Liver (tissue), 9 donors: ENCODE results near the gene SNCA. TPM values are rescaled to one million over a fixed set of nuclear protein-coding genes. Genes with fewer than 3 reads are reported as not detected.

Experiments used
- DNase-seq: peaks from one replicate; pipeline ENCODE4 v3.0.0-alpha.2; 2017; ENCODE audit warnings: low spot score
- H3K27ac ChIP-seq, 2 donors: one replicate each; pipeline ENCODE4 v1.7.0; 2013; ENCODE audit warnings: inconsistent platforms in 2 of 2, low read length in 2 of 2, control low read depth in 1 of 2, low read depth in 1 of 2, mild to moderate bottlenecking in 1 of 2
- H3K27me3 ChIP-seq, 4 donors: one replicate each; pipeline versions ENCODE4 v1.6.1 to v1.7.0; 2013; ENCODE audit warnings: low read length in 3 of 4, inconsistent platforms in 1 of 4, mild to moderate bottlenecking in 1 of 4, moderate library complexity in 1 of 4; ENCODE audit not compliant: control insufficient read depth in 4 of 4, insufficient read depth in 4 of 4
- H3K36me3 ChIP-seq, 4 donors: one replicate each; pipeline versions ENCODE4 v1.6.1 to v1.7.0; 2013; ENCODE audit warnings: low read length in 3 of 4, mild to moderate bottlenecking in 3 of 4, low read depth in 1 of 4, moderate library complexity in 1 of 4; ENCODE audit not compliant: control insufficient read depth in 4 of 4, insufficient read depth in 3 of 4
- H3K4me1 ChIP-seq, 4 donors: one replicate each; pipeline versions ENCODE4 v1.6.1 to v1.7.0; 2013; ENCODE audit warnings: low read length in 3 of 4, mild to moderate bottlenecking in 3 of 4, moderate library complexity in 1 of 4; ENCODE audit not compliant: control insufficient read depth in 4 of 4, insufficient read depth in 4 of 4
- H3K4me3 ChIP-seq, 3 donors: one replicate each; pipeline versions ENCODE4 v1.6.1 to v1.7.0; 2013; ENCODE audit warnings: low read length in 3 of 3, control low read depth in 1 of 3, low read depth in 1 of 3, mild to moderate bottlenecking in 1 of 3
- H3K9ac ChIP-seq, 2 donors: one replicate each; pipeline ENCODE4 v1.7.0; 2013; ENCODE audit warnings: low read length in 2 of 2, mild to moderate bottlenecking in 2 of 2, moderate library complexity in 2 of 2, control low read depth in 1 of 2, low read depth in 1 of 2
- H3K9me3 ChIP-seq, 4 donors: one replicate each; pipeline versions ENCODE4 v1.6.1 to v1.7.0; 2013; ENCODE audit warnings: low read length in 3 of 4; ENCODE audit not compliant: control insufficient read depth in 4 of 4
- EGR1 ChIP-seq, 2 donors: IDR thresholded peaks; 2 replicates each; pipeline ENCODE4 v1.6.1; 2016 to 2018; ENCODE audit warnings: antibody characterized with exemption in 2 of 2, low read depth in 2 of 2
- FOXA1 ChIP-seq: IDR thresholded peaks from 2 replicates; pipeline ENCODE4 v1.6.1; 2016; ENCODE audit warnings: antibody characterized with exemption
- FOXA2 ChIP-seq: IDR thresholded peaks from 2 replicates; pipeline ENCODE4 v1.6.1; 2016; ENCODE audit warnings: antibody characterized with exemption
- GABPA ChIP-seq, 2 donors: IDR thresholded peaks in 1 of 2; conservative IDR thresholded peaks in 1 of 2; 2 replicates each; pipeline ENCODE4 v1.6.1; 2016; ENCODE audit warnings: antibody characterized with exemption in 2 of 2, mild to moderate bottlenecking in 1 of 2, moderate library complexity in 1 of 2
- HNF4A ChIP-seq, 2 donors: conservative IDR thresholded peaks; 2 replicates each; pipeline ENCODE4 v1.6.1; 2016; ENCODE audit warnings: antibody characterized with exemption in 2 of 2, mild to moderate bottlenecking in 2 of 2
- HNF4G ChIP-seq: IDR thresholded peaks from 2 replicates; pipeline ENCODE4 v1.6.1; 2016; ENCODE audit warnings: antibody characterized with exemption
- JUND ChIP-seq, 2 donors: IDR thresholded peaks; 2 replicates each; pipeline ENCODE4 v1.6.1; 2016; ENCODE audit warnings: antibody characterized with exemption in 2 of 2
- MAX ChIP-seq: IDR thresholded peaks from 2 replicates; pipeline ENCODE4 v1.6.1; 2016; ENCODE audit warnings: antibody characterized with exemption
- NR2F2 ChIP-seq: IDR thresholded peaks from 2 replicates; pipeline ENCODE4 v1.6.1; 2016; ENCODE audit warnings: antibody characterized with exemption
- RAD21 ChIP-seq, 2 donors: IDR thresholded peaks; 2 replicates each; pipeline ENCODE4 v1.6.1; 2016; ENCODE audit warnings: antibody characterized with exemption in 2 of 2, mild to moderate bottlenecking in 2 of 2
- REST ChIP-seq: IDR thresholded peaks from 2 replicates; pipeline ENCODE4 v1.6.1; 2016; ENCODE audit warnings: antibody characterized with exemption, mild to moderate bottlenecking
- RXRA ChIP-seq, 2 donors: IDR thresholded peaks; 2 replicates each; pipeline ENCODE4 v1.6.1; 2017 to 2018; ENCODE audit warnings: antibody characterized with exemption in 2 of 2, mild to moderate bottlenecking in 1 of 2
- SP1 ChIP-seq: IDR thresholded peaks from 2 replicates; pipeline ENCODE4 v1.6.1; 2018; ENCODE audit warnings: antibody characterized with exemption, mild to moderate bottlenecking
- TAF1 ChIP-seq: conservative IDR thresholded peaks from 2 replicates; pipeline ENCODE4 v1.6.1; 2016; ENCODE audit warnings: antibody characterized with exemption, mild to moderate bottlenecking
- YY1 ChIP-seq: IDR thresholded peaks from 2 replicates; pipeline ENCODE4 v1.6.1; 2016; ENCODE audit warnings: antibody characterized with exemption, mild to moderate bottlenecking
- ZBTB33 ChIP-seq: IDR thresholded peaks from 2 replicates; pipeline ENCODE4 v1.6.1; 2016; ENCODE audit warnings: antibody characterized with exemption
- WGBS: extraction: QIAGEN DNeasy Blood & Tissue Kit; methylation state at CpG from one replicate; pipeline ENCODE4 v1.1.7; 2013; 5-methylcytosine and 5-hydroxymethylcytosine counted together
- polyA plus RNA-seq, 2 donors: library from polyadenylated mRNA; stranded (reverse) in 1 of 2; unstranded in 1 of 2; fragments of 200-250 nt in 1 of 2; fragments of >200 nt in 1 of 2; fragmentation: Nextera tagmentation in 1 of 2; extraction: Ambion mirVana in 1 of 2; gene quantifications; one replicate each; pipeline versions ENCODE4 v1.2.1 to v1.2.3, GENCODE V29; 2013 to 2015
- total RNA-seq, 2 donors: library from RNA; depleted of rRNA; stranded (reverse); fragments of >200 nt; gene quantifications; one replicate each; pipeline ENCODE4 v1.2.3, GENCODE V29; 2014
- TF ChIP-seq, protein P1 (sequence below): IDR thresholded peaks from 2 replicates; pipeline ENCODE4 v1.6.1; 2016; ENCODE audit warnings: antibody characterized with exemption
- TF ChIP-seq, protein P2 (sequence below): fragments of 150-350 bp; IDR thresholded peaks from 2 replicates; pipeline ENCODE4 v1.5.1; 2017; ENCODE audit warnings: improper control_type of control experiment, low read depth, low read length; ENCODE audit not compliant: missing input control
- donor health status: healthy.
- donor health status: healthy.
- donor health status: healthy.
- donor health status: healthy.
- donor health status: healthy.

Gene SNCA
- total and polyA plus RNA-seq, 4 donors, result 0.44 to 292 (median 0.70) TPM

GRCh38 chr4:89759426-89759825 lies 77.5 kb downstream of the SNCA start:
- no peak for DNase-seq
- TF ChIP-seq GABPA (IDR thresholded peaks at IDR 0.05 in 1 of 2, conservative IDR thresholded peaks at IDR 0.05 in 1 of 2), result no peak
- TF ChIP-seq FOXA2, result no peak
- no peak for TF ChIP-seq RXRA (IDR thresholded peaks at IDR 0.05)
- no peak for TF ChIP-seq HNF4A (conservative IDR thresholded peaks at IDR 0.05)
- TF ChIP-seq MAX, result no peak
- TF ChIP-seq ZBTB33, result no peak
- TF ChIP-seq, protein P1, sequence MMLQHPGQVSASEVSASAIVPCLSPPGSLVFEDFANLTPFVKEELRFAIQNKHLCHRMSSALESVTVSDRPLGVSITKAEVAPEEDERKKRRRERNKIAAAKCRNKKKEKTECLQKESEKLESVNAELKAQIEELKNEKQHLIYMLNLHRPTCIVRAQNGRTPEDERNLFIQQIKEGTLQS, result no peak
- no peak for TF ChIP-seq REST
- TF ChIP-seq HNF4G, result no peak
- no peak for TF ChIP-seq EGR1 (IDR thresholded peaks at IDR 0.05; ENCODE audit: low read depth in 2 of 2)
- TF ChIP-seq FOXA1, result no peak
- TF ChIP-seq TAF1, result no peak
- no peak for TF ChIP-seq NR2F2
- TF ChIP-seq YY1, result no peak
- TF ChIP-seq JUND (IDR thresholded peaks at IDR 0.05), result no peak
- TF ChIP-seq SP1, result no peak
- H3K9ac ChIP-seq, result no peak overlapping the region
- no peaks in the 10 kb centered on the region for H3K27me3 ChIP-seq
- no peaks in the 10 kb centered on the region for H3K4me1 ChIP-seq
- 79% methylated on average over 2 of the region's 2 CpGs for WGBS
- no peak overlapping the region for H3K27ac ChIP-seq
- H3K4me3 ChIP-seq, result no peak overlapping the region
- H3K9me3 ChIP-seq, result no peaks in the 10 kb centered on the region
- H3K36me3 ChIP-seq, result no peaks in the 10 kb centered on the region

DNA sequence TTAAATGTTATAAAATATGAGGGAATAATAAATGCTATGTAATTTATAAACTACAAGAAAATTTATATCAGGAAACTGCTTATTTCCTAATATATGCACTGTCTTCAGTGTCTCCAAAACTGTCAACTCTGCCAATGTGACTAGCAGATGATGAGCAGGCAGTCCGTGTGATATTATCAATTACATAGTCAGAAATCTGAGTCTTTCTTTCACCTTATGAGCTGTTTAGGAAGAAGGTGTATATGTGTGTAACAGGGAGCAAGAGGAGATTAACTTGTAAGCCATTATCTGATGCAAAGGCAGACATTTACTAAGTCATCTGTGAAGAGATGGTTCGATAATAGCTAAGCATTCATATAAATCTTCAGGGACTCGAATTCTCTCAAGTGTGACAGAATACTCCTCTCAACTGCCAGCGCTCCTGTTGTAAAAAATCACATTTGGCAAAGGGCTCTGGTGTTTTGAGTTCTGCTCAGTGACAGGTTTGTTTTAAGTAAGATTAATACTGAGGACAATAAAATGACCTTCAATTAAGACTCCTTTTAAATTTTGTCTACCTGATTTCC lies 79.7 kb downstream of the SNCA start:
- Histone ChIP-seq H3K36me3 (no peaks in the 10 kb centered on the region), H3K4me3 (no peak overlapping the region), H3K27ac (no peak overlapping the region), H3K9me3 (no peaks in the 10 kb centered on the region), H3K4me1 (no peaks in the 10 kb centered on the region), H3K9ac (no peak overlapping the region), H3K27me3 (no peaks in the 10 kb centered on the region)
- DNase-seq, result no peak
- WGBS, result 76% methylated on average over 4 of the region's 4 CpGs
- no peak for TF ChIP-seq HNF4A (conservative IDR thresholded peaks at IDR 0.05)
- no peak for TF ChIP-seq YY1
- TF ChIP-seq FOXA2, result no peak
- no peak for TF ChIP-seq FOXA1
- no peak for TF ChIP-seq MAX
- TF ChIP-seq RAD21 (IDR thresholded peaks at IDR 0.05), result no peak
- no peak for TF ChIP-seq REST
- no peak for TF ChIP-seq ZBTB33
- no peak for TF ChIP-seq SP1
- TF ChIP-seq, protein P2, sequence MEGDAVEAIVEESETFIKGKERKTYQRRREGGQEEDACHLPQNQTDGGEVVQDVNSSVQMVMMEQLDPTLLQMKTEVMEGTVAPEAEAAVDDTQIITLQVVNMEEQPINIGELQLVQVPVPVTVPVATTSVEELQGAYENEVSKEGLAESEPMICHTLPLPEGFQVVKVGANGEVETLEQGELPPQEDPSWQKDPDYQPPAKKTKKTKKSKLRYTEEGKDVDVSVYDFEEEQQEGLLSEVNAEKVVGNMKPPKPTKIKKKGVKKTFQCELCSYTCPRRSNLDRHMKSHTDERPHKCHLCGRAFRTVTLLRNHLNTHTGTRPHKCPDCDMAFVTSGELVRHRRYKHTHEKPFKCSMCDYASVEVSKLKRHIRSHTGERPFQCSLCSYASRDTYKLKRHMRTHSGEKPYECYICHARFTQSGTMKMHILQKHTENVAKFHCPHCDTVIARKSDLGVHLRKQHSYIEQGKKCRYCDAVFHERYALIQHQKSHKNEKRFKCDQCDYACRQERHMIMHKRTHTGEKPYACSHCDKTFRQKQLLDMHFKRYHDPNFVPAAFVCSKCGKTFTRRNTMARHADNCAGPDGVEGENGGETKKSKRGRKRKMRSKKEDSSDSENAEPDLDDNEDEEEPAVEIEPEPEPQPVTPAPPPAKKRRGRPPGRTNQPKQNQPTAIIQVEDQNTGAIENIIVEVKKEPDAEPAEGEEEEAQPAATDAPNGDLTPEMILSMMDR, result no peak
- TF ChIP-seq HNF4G, result no peak
